B cell (primary cell): ENCODE data around the gene CLEC10A.

ENCODE experiments used
- CTCF ChIP-seq: fragments of 200-600 bp; IDR thresholded peaks from one replicate; pipeline ENCODE4 v1.8.0; 2022; ENCODE audit warnings: antibody characterized with exemption, mild to moderate bottlenecking
- EZH2 ChIP-seq: IDR thresholded peaks from 2 replicates; pipeline ENCODE4 v1.6.1; 2012; ENCODE audit warnings: borderline replicate concordance, low read depth, mild to moderate bottlenecking, moderate library complexity, low read length; ENCODE audit not compliant: insufficient read depth, poor library complexity, severe bottlenecking

- TF ChIP-seq CTCF = no peak
- no peak for TF ChIP-seq EZH2
These were observed 4.0 kb upstream of the CLEC10A start for GRCh38 chr17:7084088-7084487.
